Fibroblast of skin of left quadriceps (primary cell): Measurements from ENCODE around the gene PNPLA5.

Source experiments
- DNase-seq, 2 experiments: peaks; one replicate each; pipeline ENCODE4 v3.0.0-alpha.2; 2013; ENCODE audit warnings: low read depth in 2 of 2

Gene PNPLA5

GRCh38 chr22:43901976-43902643 lies 10.3 kb upstream of the PNPLA5 start:
- DNase-seq, result peak; percentile 63 to 70

- DNase-seq, result no peak
Measured at GRCh38 chr22:43900206-43900605, 8.4 kb upstream of the PNPLA5 start.

GRCh38 chr22:43897751-43898261 lies 6.0 kb upstream of the PNPLA5 start:
- no peak for DNase-seq

GRCh38 chr22:43895986-43896645 lies 4.3 kb upstream of the PNPLA5 start:
- DNase-seq, result no peak

GRCh38 chr22:43894122-43894521 lies 2.3 kb upstream of the PNPLA5 start:
- DNase-seq, result no peak

GRCh38 chr22:43893266-43893665 lies 1.5 kb upstream of the PNPLA5 start:
- no peak for DNase-seq

GRCh38 chr22:43892183-43892894 lies 526 bp upstream of the PNPLA5 start:
- no peak for DNase-seq

GRCh38 chr22:43890901-43891331 lies 897 bp downstream of the PNPLA5 start:
- no peak for DNase-seq

GRCh38 chr22:43889860-43890253 lies 2.0 kb downstream of the PNPLA5 start:
- no peak for DNase-seq

- no peak for DNase-seq
Measured at GRCh38 chr22:43889201-43889859, 2.5 kb downstream of the PNPLA5 start.

GRCh38 chr22:43888740-43889139 lies 3.1 kb downstream of the PNPLA5 start:
- no peak for DNase-seq

- no peak for DNase-seq
Measured at GRCh38 chr22:43887391-43887790, 4.4 kb downstream of the PNPLA5 start.

GRCh38 chr22:43886231-43886630 lies 5.6 kb downstream of the PNPLA5 start:
- DNase-seq, result no peak

- no peak for DNase-seq
Measured at GRCh38 chr22:43885786-43886185, 6.0 kb downstream of the PNPLA5 start.

- no peak for DNase-seq
Measured at GRCh38 chr22:43885319-43885671, 6.5 kb downstream of the PNPLA5 start.

GRCh38 chr22:43884600-43885318 lies 7.1 kb downstream of the PNPLA5 start:
- peak in 1 of 2 experiments; percentile 10 for DNase-seq

GRCh38 chr22:43883719-43884415 lies 7.9 kb downstream of the PNPLA5 start:
- no peak for DNase-seq

- peak in 1 of 2 experiments; percentile 25 for DNase-seq
Measured at GRCh38 chr22:43883012-43883661, 8.7 kb downstream of the PNPLA5 start.

- DNase-seq, result no peak
Measured at GRCh38 chr22:43882122-43882767, 9.6 kb downstream of the PNPLA5 start.
